Measurements from ENCODE around the gene MRPL18.
"Not testable (repeated sequence)": the region's sequence is repeated elsewhere in the genome, so short reads cannot be mapped to it uniquely, and the experiment has no call there.

MRPL18 gene

GRCh38 chr6:159816775-159817174 is 26.5 kb downstream of the MRPL18 start:
- not testable (repeated sequence) for DNase-seq (ENCODE audit: low read depth, low spot score)

DNA sequence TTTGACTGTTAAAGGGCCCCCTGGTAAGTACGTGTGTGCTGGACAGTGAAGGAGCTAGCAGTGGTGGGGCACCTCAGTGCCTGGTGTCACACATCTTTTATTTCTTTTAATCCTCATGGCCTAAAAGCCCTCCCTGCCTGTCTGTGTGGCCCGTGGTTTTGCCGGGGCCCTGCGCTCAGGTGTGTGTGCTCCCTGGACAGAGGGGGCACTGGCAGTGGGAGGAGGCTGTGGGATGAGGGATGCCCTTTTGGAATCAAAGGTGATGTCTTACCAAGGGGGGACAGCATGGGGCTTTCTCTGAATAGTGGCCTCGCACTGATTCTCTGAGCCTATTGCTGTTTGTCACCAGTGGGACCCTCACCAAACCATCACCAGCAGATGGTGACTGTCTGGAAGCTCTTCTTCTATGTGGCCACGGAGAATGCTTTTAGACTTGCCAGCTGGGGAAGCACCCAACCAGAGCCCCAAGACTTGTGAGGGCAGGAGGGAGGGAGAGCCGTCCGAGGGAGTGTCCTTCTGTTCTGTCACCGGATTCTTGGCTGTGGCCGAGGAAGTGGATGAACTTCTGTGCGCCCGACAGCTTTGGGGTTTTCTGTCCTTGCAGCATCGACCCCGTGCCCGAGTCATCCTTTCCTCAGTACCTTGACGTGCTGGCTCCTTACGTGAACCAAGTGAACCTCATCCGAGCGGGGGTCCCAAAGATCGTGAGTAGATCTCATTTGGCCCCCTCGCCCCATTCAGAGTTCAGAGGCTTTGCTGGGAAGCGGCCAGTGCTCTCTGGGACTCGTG is 27.9 kb downstream of the MRPL18 start:
- DNase-seq (ENCODE audit: low read depth, low spot score), result no peak

GRCh38 chr6:159819098-159819497 is 28.8 kb downstream of the MRPL18 start:
- DNase-seq (ENCODE audit: low read depth, low spot score), result no peak

GRCh38 chr6:159819932-159820640 is 29.8 kb downstream of the MRPL18 start:
- no peak for DNase-seq (ENCODE audit: low read depth, low spot score)

DNA sequence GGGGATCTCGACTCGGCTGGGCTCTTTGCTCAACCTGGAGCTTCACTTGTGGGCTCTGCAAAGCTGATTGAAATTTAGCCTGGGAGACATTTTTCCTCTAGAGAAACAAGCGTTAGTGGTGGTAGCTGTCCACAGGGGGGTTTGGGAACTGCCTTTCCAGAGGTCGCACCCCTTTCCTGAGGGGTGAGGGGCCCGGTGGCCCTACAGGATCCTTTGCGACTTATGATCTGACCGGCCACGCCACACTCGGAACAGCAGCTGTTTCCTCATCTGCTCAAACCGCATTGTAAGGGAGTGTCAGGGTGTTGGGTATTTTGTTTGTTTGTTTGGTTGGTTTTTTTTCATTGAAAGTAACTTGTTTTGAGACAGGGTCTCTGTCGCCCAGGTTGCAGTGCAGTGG is 30.9 kb downstream of the MRPL18 start:
- DNase-seq (ENCODE audit: low read depth, low spot score), result no peak

DNA sequence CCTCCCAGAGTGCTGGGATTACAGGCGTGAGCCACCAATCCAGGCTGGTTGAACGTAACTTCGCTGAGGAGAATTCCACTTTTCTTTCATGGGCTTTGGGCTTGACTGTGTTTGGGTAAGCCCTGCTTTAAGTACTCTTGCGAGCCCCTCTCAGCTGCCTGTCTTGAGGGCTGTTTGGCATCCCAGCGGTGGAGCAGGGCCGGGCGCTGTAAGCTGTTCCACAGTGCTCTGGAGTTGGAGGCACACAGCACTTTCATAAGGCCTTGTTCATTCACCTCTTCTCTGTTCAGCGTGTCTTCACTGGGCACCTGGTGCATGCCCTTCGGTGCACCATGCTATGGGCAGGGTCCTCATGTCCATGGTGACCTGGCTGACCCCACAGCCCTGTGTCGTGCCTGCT is 31.5 kb downstream of the MRPL18 start:
- no peak for DNase-seq (ENCODE audit: low read depth, low spot score)

DNA sequence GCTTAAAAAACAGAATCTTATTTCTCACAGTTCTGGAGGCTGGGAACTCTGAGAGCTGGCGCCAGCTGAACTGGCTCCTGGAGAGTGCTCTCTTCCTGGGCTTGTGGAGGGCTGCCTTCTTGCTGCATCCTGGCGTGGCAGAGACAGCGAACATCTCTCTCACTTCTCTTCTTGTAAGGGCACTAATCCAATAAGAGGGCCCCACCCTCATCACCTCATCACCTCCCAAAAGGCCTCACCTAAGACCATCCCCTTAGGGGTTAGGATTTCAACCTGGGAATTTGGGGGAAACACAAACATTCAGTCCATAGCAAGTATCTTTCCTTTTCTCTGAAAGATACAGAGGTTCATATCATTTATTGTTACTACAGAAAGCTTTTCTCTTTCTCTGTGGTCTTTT is 33.7 kb downstream of the MRPL18 start:
- no peak for DNase-seq (ENCODE audit: low read depth, low spot score)

DNA sequence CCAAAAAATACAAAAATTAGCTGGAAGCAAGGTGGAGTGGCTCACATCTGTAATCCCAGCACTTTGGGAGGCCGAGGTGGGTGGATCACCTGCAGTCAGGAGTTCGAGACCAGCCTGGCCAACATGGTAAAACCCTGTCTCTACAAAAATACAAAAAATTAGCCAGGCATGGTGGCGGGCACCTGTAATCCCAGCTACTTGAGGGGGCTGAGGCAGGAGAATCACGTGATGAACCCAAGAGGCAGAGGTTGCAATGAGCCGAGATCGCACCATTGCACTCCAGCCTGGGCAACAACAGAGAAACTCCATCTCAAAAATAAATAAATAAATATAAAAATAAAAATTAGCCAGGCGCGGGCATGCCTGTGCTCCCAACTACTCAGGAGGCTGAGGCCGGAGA is 34.4 kb downstream of the MRPL18 start:
- DNase-seq (ENCODE audit: low read depth, low spot score), result not testable (repeated sequence)

DNA sequence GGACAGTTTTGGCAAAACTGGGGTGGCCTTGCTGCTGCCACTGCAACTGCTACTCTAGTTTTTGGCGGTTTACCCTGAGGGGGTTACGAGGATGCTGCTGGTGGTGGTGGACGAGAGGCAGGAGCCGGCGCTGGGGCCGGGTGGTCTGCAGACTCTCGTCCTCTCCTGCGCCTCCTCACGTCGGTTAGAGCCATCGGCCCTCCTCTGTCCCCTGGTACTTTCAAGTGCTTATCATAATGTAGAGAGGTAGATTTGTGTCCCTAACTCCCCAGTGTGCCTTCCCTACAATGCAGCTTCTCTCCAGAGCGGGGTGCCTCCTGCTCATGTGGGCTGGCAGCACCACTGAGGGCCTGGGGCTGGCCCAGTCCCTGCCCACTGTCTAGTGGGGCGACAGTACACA is 35.7 kb downstream of the MRPL18 start:
- DNase-seq (ENCODE audit: low read depth, low spot score), result no peak

DNA sequence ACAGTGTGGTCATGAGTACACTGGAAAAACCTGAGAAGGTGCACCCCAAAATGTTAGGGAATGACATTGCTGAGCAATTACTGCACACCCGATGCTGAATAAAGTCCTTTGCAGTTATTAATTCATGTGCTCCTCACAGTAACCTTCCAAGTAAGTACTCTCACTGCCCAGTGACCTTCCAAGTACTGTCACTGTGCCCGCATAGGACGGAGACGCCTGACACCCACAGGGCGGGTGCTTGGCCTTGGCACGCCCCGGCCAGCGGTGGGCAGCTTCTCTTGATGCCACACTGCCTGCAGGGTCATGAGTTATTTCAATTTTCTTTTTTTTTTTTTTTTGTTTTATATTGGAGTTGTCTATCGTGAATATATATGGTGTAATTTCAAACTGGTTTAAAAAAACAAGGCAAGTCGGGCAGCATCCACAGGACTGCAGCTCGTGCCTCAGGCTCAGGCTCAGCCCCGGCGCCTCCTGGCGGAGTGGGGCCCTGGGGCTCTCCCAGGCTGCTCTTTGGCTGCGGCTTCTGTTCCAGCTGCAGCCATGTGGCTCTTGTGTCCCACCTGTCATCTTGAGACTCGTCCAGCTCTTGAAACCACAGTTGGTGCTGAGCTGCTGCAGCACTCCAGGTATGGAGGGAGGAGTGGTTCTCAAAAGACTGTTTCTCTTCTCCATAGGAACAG is 36.8 kb downstream of the MRPL18 start:
- DNase-seq (ENCODE audit: low read depth, low spot score), result no peak

DNA sequence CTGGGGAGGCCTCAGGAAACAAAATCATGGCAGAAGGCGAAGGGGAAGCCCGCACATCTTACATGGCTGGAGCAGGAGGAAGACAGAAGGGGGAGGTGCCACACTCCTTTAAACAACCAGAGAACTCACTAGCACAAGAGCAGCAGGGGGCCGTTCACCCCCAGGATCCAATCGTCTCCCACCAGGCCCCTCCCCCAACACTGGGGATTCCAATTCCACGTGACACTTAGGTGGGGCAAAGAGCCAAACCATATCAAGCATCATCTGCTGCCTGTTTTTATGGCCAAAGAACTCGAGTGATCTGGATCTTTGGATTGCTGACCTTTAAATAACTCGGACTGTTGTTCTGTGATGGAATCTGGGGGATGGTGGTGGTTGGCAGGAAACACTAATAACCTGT is 37.8 kb downstream of the MRPL18 start:
- DNase-seq (ENCODE audit: low read depth, low spot score), result no peak

GRCh38 chr6:159829526-159829925 is 39.3 kb downstream of the MRPL18 start:
- DNase-seq (ENCODE audit: low read depth, low spot score), result no peak

DNA sequence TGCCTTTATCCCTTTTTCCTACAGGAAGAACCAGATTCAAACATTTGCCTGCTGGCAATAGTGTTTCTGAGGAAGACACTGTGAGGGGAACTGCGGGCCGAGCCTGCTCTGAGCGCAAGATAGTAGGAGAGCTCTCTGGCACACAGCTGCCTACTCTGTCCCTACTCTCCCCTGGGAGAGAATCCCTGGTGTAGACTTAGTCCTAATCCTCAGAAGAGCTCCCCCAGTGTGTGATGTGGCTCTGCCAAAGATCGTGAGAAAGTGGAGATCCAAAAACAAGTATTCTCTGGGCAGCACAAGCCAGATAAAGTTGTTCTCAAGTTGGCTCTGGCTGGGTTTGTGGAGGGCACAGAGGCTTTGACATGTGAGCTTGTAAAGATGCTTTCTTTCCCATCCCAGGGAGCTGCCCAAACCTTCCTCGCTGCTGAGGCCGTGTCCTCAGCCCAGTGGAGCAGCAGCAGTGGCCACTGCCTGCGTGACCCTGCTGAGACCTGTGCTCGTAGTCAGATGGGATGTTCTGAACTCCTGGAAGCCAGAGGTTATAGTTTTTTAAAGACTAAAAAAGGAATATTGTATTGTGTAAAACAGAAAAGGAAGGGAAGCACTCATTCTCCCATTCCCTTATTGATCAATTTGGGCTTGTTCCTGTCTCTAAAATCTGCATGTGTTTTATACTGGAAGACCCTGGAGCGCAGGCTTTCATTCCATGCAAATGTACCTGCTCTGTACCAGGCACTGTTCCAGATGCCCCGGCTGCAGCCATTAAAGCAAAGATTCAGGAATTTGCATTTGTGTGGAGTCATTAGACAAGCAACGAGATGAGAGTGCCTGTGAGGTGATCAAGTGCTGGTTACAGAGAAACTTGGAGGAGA is 40.5 kb downstream of the MRPL18 start:
- no peak for DNase-seq (ENCODE audit: low read depth, low spot score)

DNA sequence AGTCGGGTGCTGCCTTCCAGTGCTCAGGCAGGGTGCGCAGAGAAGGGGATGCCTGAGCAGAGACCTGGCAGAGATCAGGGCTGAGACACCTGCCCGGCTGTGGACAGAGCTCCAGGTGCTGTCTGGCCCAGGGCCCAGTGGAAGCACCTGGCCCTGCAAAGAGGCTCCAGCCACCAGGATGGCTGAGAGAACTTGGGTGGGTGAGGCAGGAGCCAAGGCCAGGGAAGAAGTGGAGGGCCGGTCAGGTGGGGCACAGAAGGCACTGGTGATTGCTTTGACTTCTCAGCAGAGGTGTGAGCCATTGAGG is 41.1 kb downstream of the MRPL18 start:
- DNase-seq (ENCODE audit: low read depth, low spot score), result no peak

- no peak for DNase-seq (ENCODE audit: low read depth, low spot score)
These were observed 42.7 kb downstream of the MRPL18 start for GRCh38 chr6:159832946-159833345.

GRCh38 chr6:159833556-159833955 is 43.3 kb downstream of the MRPL18 start:
- DNase-seq (ENCODE audit: low read depth, low spot score), result no peak

- no peak for DNase-seq (ENCODE audit: low read depth, low spot score)
These were observed 43.8 kb downstream of the MRPL18 start for GRCh38 chr6:159833997-159834603.

- DNase-seq (ENCODE audit: low read depth, low spot score), result no peak
These were observed 46.6 kb downstream of the MRPL18 start for GRCh38 chr6:159836718-159837490.

DNA sequence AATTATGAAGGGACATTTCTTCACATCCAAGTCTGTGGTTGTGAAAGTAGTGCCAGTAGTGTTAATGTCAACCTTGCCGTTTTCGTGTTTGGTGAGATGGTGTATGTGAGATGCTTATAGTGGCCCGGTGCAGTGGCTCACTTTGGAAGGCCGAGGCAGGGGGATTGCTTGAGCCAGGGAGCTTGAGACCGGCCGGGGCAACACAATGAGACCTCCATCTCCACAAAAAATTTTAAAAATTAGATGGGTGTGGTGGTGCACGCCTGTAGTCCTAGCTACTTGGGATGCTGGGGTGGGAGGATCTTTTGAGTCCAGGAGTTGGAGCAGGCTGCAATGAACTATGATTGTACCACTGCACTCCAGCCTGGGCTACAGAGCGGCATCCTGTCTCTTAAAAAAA is 47.2 kb downstream of the MRPL18 start:
- DNase-seq (ENCODE audit: low read depth, low spot score), result no peak

DNA sequence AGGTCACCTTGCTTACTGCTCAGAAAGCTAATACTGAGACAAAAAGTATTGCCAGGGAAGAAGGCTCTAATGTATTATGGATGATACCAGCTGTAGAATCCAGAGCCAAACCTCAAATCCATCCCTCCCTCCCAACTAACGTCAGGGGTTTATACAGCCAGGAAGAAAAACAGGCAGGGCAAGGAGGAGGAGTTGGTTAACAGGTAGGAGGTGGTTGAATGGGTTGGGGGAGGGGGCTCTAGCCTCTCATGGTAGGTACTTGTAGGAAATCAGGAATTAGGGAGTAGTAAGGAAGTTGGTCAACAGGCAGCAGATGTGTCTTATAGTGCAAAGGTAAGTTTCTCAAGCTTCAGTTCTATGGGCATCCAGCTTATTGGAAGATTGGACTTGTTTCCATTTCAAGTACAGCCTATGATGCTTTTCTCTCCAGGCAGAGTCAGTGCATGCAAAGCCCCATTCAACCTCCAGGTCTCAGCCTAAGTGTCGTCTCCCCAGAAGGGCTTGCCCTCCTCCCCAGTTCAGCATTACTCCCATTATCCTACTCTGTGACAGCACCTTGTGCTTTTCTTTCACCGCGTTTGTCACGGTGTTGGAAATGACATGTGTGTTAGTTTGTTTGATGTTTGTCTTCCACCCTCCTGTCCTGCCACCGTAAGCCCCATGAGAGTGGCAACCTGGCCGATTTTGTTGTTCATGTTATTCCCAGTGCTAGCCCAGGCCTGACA is 47.9 kb downstream of the MRPL18 start:
- no peak for DNase-seq (ENCODE audit: low read depth, low spot score)

Measured in brain pericyte (primary cell).